A204.1 (cell line): Measurements from ENCODE around the gene METTL21A.
"Not testable (repeated sequence)": the region's sequence is repeated elsewhere in the genome, so short reads cannot be mapped to it uniquely, and the experiment has no call there.

Experiments used
- FAIRE-seq: peaks from 2 replicates; lab custom pipeline; 2012; peaks lifted over from hg19 to GRCh38; lab: Jason Lieb, UNC

Gene METTL21A

GRCh38 chr2:207625014-207625907, at the start of gene METTL21A:
METTL21A (minus strand) TSS chr2:207625394; CDS start chr2:207624375, 1,019 bp downstream.
- no peak for FAIRE-seq

GRCh38 chr2:207674826-207675225, 49.6 kb upstream of the METTL21A start:
- FAIRE-seq: no peak

DNA sequence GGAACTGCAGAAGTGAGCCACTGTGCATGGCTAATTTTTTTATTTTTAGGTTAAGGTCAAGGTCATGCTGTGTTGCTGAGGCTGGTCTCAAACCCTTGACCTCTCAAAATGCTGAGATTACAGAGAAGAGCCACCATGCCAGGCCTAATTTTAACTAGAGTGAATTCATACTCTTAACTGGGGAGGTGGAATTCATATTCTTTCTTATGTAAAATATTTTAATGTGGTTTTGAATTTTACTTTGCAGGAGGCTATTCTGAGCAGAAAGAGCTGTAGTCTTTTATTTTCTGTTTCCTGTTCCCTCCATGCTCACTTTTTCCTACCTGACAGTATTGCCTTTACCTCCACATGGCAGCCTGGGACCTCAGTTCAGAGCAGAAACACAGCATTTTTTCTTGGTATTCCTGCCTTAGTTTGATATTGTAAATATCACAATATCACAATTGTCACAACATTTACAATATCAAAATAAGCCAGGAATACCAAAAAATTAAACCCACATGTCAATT, 49.1 kb upstream of the METTL21A start:
- FAIRE-seq: no peak

DNA sequence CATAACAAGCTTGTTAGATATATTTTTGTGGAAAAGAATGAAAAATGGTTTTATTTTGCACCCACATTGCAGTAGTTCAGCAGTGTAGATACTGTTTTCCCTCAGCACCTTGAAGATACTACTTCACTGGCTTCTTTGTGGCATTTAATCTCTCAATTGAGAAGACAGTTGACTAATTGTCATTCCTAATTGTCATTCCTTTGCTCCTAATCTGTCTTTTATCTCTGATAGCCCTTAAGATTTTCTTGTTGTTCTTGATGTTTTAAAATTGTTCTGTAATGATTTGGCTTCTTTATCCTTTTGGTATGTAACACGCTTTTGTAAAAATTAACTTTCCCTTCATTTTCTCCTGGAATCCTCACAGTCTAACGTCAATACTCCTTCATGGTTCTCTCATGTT, 48.2 kb upstream of the METTL21A start:
- FAIRE-seq: no peak

GRCh38 chr2:207670887-207671286, 45.7 kb upstream of the METTL21A start:
- FAIRE-seq: no peak

DNA sequence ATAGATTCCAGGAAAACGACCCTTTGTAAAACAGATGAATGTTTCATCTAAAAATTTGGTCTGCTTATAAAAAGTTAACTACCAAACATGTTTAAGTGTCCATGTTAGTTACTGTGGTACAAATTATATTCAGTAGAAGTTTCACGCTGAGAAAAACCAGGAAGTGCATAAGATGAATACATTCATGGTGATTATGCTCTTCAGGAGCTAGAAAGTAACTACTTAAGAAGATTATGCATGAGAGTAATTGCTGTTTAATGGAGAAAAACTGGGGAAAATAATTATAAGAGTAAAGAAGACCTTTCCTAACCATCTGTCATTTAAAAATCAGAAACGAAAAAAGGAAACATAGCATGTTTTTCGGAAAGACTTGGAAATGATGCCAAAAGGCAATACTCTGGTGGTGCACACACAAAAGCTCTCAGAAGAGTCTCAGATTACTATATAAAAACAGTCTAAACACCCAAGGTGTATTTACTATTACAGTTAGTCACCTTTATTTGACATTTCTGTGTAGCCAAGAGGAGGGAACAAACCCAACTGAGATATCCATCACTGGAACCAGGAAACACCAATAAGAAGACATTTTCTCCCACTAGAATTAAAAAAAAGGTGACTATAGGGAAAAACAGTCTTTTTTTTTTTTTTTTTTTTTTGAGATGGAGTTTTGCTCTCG, 38.8 kb upstream of the METTL21A start:
- FAIRE-seq: no peak

GRCh38 chr2:207662203-207662602, 37.0 kb upstream of the METTL21A start:
- no peak for FAIRE-seq

DNA sequence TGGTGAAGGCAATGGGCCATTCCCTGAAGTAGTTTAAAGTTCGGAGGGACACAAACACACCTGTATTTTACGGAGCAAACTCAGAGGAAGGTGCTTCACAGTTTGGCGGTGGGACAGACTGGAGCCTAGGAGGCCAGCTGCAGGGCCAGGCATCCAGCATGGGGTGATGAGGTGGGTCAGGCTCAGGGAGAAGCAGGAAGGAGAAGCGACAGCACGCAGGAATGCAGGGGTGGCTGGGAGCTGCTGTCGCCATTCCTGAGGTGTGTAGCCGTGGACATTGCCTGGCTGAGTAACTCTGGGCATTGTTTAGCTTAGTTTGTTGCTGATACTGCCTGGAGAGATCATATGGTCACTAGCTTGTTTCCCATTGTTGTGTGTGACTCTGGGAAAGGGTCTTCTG, 35.8 kb upstream of the METTL21A start:
- no peak for FAIRE-seq

DNA sequence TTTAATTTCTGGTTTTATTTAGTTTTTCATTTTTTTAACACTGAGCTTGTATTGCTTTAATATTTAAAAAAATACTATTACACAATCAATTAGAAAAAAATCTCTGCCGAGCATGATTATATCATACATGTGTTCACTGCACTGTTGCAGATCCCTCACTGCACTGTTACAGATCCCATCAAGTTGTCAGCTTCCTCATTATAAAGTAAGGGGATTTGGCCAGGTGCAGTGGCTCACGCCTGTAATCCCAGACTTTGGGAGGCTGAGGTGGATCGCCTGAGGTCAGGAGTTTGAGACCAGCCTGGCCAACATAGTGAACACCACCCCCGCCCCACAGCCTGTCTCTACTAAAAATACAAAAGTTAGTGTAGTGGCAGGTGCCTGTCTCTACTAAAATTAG, 33.0 kb upstream of the METTL21A start:
- no peak for FAIRE-seq

- no peak for FAIRE-seq
Measured at GRCh38 chr2:207655000-207655399, 29.8 kb upstream of the METTL21A start.

- FAIRE-seq: not testable (repeated sequence)
Measured at GRCh38 chr2:207646582-207646981, 21.4 kb upstream of the METTL21A start.

DNA sequence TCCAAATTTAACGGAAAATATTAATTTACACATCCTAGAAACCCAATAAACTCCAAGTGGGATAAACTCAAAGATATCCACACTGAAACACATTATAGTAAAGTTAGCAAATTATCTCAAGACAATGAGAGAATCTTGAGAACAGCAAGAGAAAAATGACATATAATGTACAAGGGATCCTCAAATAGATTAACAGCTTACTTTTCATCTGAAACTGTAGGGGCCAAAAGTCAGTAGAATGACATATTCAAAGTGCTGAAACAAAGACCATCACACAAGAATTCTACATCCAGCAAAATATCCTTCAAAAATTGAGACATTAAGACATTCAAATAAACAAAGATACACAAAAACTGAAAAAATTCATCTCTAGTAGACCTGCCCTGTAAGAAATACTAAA, 18.7 kb upstream of the METTL21A start:
- no peak for FAIRE-seq

- FAIRE-seq: no peak
Measured at GRCh38 chr2:207640661-207641060, 15.5 kb upstream of the METTL21A start.

DNA sequence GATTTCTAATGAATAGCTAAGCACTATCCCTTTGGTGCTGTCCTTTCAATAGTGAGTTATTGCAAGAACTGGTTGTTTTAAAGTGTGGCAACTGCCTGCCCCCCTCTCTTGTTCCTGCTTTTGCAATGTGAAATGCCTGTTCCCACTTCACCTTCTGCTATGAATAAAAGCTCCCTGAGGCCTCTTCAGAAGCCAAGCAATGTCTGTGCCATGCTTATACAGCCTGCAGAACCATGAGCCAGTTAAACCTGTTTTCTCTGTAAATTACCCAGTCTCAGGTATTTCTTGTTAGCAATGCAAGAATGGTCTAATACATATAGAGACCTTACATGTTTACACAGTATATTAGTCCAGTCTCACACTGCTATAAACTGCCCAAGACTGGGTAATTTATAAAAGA, 15.0 kb upstream of the METTL21A start:
- no peak for FAIRE-seq

GRCh38 chr2:207639288-207639687, 14.1 kb upstream of the METTL21A start:
- not testable (repeated sequence) for FAIRE-seq

DNA sequence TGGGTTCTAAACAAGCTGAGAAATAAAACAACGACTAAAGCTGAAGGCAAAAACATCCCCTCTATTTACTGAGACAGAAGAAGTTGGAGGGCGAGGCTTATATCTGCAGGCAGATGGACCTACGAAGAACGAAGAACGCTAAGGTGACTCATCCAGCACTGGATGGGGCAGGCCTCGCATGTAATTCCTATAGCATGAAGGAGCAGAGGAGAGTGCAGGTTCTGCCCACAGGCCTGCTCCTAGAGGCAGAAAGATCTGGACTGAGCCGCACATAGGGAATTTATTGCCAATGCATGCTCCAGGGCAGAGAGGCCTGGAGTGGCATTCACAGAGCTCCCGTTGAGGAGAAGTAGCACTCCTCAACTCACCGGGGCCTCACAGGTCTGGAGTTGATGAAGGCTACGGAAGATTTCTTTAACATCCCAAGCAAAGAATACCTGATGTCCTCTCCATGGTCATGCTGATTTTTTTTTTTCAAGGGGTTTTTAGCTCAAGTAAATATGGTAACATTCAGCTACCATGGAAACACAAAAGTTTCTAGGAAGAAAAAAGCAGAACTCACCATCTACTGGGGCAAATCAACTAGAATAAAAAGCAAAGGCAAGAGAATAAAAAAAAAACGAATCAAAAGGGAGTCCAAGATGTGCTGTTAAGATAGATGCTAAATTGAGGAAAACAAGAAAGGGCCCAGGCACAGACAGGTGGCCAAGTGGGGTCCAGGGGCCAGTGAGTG, 10.4 kb upstream of the METTL21A start:
- no peak for FAIRE-seq

GRCh38 chr2:207633686-207634085, 8.5 kb upstream of the METTL21A start:
- no peak for FAIRE-seq

GRCh38 chr2:207632575-207633493, 7.6 kb upstream of the METTL21A start:
- FAIRE-seq: no peak

GRCh38 chr2:207630491-207630890, 5.3 kb upstream of the METTL21A start:
- no peak for FAIRE-seq

- no peak for FAIRE-seq
Measured at GRCh38 chr2:207629553-207629952, 4.4 kb upstream of the METTL21A start.

GRCh38 chr2:207624185-207625013, 795 bp downstream of the METTL21A start:
- no peak for FAIRE-seq
